NT2/D1 (cell line): ENCODE results near the gene CHRNB4.

ENCODE experiments used
- DNase-seq: peaks from one replicate; pipeline ENCODE4 v3.0.0-alpha.2; 2011; ENCODE audit warnings: low read depth, low spot score
- H3K27me3 ChIP-seq: 2 replicates; pipeline ENCODE4 v1.6.0; 2011; ENCODE audit warnings: mild to moderate bottlenecking; ENCODE audit not compliant: insufficient read length, insufficient read depth
- H3K36me3 ChIP-seq: 2 replicates; pipeline ENCODE4 v1.6.1; 2011; ENCODE audit warnings: mild to moderate bottlenecking, low read length, mixed read lengths; ENCODE audit not compliant: insufficient read depth, insufficient read length
- H3K4me1 ChIP-seq: 2 replicates; pipeline ENCODE4 v1.5.1; 2011; ENCODE audit not compliant: insufficient read depth, insufficient read length
- H3K4me3 ChIP-seq: 2 replicates; pipeline ENCODE4 v1.5.1; 2011; ENCODE audit warnings: low read depth; ENCODE audit not compliant: insufficient read length
- H3K9ac ChIP-seq: 2 replicates; pipeline ENCODE4 v1.6.0; 2011; ENCODE audit warnings: low read depth; ENCODE audit not compliant: insufficient read length
- H3K9me3 ChIP-seq: 2 replicates; pipeline ENCODE4 v1.5.1; 2011; ENCODE audit warnings: mild to moderate bottlenecking, low read length; ENCODE audit not compliant: insufficient read depth
- SUZ12 ChIP-seq: IDR thresholded peaks from 2 replicates; pipeline ENCODE4 v1.6.1; 2011; ENCODE audit not compliant: insufficient read length, insufficient read depth; ENCODE audit errors: extremely low read depth
- YY1 ChIP-seq: IDR thresholded peaks from 2 replicates; pipeline ENCODE4 v1.6.1; 2011; ENCODE audit not compliant: insufficient read length, insufficient read depth
- ZNF274 ChIP-seq: IDR thresholded peaks from 2 replicates; pipeline ENCODE4 v1.6.1; 2011; ENCODE audit warnings: mild to moderate bottlenecking, low read depth, low read length

The CHRNB4 gene

GRCh38 chr15:78663703-78664102 lies 22.7 kb upstream of the CHRNB4 start:
- Histone ChIP-seq H3K9ac (no peak overlapping the region), H3K27me3 (peaks cover 5% of the 10 kb centered on the region), H3K4me3 (no peak overlapping the region), H3K9me3 (no peaks in the 10 kb centered on the region), H3K36me3 (no peaks in the 10 kb centered on the region), H3K4me1 (no peaks in the 10 kb centered on the region)
- no peak for DNase-seq
- no peak for TF ChIP-seq YY1
- TF ChIP-seq SUZ12: no peak
- no peak for TF ChIP-seq ZNF274

DNA sequence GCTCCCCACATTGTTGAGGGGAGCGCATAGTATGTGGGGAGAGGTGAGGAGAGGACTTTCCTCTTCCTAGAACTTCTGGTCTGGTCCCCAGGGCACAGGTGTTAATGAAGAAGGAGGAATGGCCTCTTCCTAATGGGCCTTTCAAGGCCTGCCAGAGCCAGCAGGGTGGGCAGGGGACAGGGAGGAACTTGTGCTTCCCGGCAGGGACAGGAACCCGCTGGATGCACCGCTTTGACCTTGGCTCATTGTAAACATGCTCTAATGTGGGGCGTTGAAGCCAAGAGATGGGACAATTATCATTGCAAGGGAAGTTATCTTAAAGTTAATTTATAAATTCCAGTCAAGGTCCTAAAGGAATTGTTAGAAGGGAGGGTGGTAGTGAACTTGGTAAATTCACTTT lies 21.0 kb upstream of the CHRNB4 start:
- Histone ChIP-seq H3K9ac (no peak overlapping the region), H3K27me3 (no peaks in the 10 kb centered on the region), H3K36me3 (no peaks in the 10 kb centered on the region), H3K9me3 (no peaks in the 10 kb centered on the region), H3K4me3 (no peak overlapping the region), H3K4me1 (no peaks in the 10 kb centered on the region)
- DNase-seq: no peak
- TF ChIP-seq ZNF274 (no peak), YY1 (no peak)

DNA sequence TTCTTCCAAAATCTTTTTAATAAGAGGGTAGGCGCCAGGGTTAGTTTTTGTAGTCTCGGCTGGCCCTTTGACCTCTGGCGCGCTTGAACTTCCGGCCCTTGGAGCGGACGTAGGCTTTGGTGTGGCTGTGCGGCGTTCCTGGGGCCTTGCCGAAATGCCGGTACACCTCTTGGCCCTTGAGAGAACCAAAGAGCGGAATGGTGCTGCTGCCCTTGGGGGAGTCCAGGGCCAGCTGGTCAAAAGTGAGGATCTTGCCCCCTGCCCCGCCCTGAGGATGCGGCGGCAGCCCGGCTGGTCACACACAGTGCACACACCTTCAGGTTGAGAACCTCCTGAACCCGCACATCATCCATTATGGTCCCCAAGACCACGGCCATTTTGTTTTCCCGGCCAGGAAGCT lies 20.0 kb upstream of the CHRNB4 start:
- no peaks in the 10 kb centered on the region for H3K36me3 ChIP-seq
- no peaks in the 10 kb centered on the region for H3K4me1 ChIP-seq
- TF ChIP-seq SUZ12: no peak
- TF ChIP-seq ZNF274: no peak
- no peak for TF ChIP-seq YY1
- no peak overlapping the region for H3K9ac ChIP-seq
- no peaks in the 10 kb centered on the region for H3K9me3 ChIP-seq
- no peak for DNase-seq
- no peaks in the 10 kb centered on the region for H3K27me3 ChIP-seq
- no peak overlapping the region for H3K4me3 ChIP-seq

- no peaks in the 10 kb centered on the region for H3K27me3 ChIP-seq
- H3K9ac ChIP-seq: no peak overlapping the region
- no peaks in the 10 kb centered on the region for H3K9me3 ChIP-seq
- no peaks in the 10 kb centered on the region for H3K36me3 ChIP-seq
- no peak overlapping the region for H3K4me3 ChIP-seq
- no peaks in the 10 kb centered on the region for H3K4me1 ChIP-seq
- TF ChIP-seq SUZ12 (no peak), YY1 (no peak), ZNF274 (no peak)
- DNase-seq: no peak
These were observed 19.6 kb upstream of the CHRNB4 start for GRCh38 chr15:78660584-78660983.

GRCh38 chr15:78658823-78659222 lies 17.8 kb upstream of the CHRNB4 start:
- Histone ChIP-seq H3K27me3 (no peaks in the 10 kb centered on the region), H3K4me1 (no peaks in the 10 kb centered on the region), H3K9me3 (no peaks in the 10 kb centered on the region), H3K9ac (no peak overlapping the region), H3K36me3 (no peaks in the 10 kb centered on the region), H3K4me3 (no peak overlapping the region)
- DNase-seq: no peak
- TF ChIP-seq SUZ12: no peak
- no peak for TF ChIP-seq ZNF274
- TF ChIP-seq YY1: no peak

DNA sequence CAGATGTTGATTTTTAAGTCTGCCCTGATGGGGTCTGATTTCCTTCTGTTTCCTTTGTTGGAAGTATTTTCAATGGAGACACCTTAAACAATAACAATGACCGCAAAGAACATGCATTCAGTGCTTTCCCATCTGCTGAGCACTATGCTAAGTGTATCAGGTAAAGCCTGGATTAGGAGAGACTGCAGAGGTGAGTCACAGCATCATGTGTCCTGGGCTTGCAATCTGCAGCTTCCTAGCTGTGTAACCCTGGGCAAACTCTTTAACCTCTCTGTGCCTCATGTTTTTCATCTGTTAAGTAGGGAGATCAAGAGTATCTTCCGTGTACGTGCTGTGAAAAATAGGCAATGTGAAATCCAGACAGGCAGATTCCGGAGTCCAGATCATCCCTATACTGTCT lies 13.3 kb upstream of the CHRNB4 start:
- Histone ChIP-seq H3K36me3 (no peaks in the 10 kb centered on the region), H3K27me3 (peaks cover 3% of the 10 kb centered on the region), H3K4me1 (no peaks in the 10 kb centered on the region), H3K9me3 (no peaks in the 10 kb centered on the region), H3K9ac (no peak overlapping the region), H3K4me3 (no peak overlapping the region)
- TF ChIP-seq SUZ12: no peak
- TF ChIP-seq ZNF274: no peak
- no peak for TF ChIP-seq YY1
- DNase-seq: no peak

- Histone ChIP-seq H3K9me3 (no peaks in the 10 kb centered on the region), H3K36me3 (no peaks in the 10 kb centered on the region), H3K9ac (no peak overlapping the region), H3K4me3 (no peak overlapping the region), H3K27me3 (peaks cover 3% of the 10 kb centered on the region), H3K4me1 (no peaks in the 10 kb centered on the region)
- DNase-seq: no peak
- TF ChIP-seq ZNF274 (no peak), SUZ12 (no peak), YY1 (no peak)
These were observed 11.1 kb upstream of the CHRNB4 start for GRCh38 chr15:78651930-78652615.

DNA sequence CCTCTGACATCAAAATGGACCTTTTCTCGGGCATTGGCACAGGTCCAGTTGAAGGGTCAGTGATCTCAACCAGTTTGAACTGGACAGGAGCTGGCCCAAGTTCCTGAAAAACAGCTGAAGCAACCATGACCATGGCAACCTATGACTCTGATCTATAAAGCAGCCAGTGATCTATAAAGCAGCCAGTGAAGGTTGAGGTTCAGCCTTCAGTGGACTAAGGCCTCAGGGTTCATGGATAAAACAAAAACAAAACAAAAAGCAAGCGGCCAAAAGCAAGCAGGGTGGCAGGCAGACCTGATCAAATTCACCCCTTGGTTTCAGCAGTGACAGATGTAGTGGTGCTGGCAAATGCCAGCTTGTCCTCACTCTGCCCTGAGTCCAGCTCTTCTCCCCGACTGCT lies 10.0 kb upstream of the CHRNB4 start:
- Histone ChIP-seq H3K9ac (no peak overlapping the region), H3K4me1 (no peaks in the 10 kb centered on the region), H3K4me3 (no peak overlapping the region), H3K9me3 (no peaks in the 10 kb centered on the region), H3K36me3 (no peaks in the 10 kb centered on the region), H3K27me3 (peaks cover 3% of the 10 kb centered on the region)
- no peak for DNase-seq
- TF ChIP-seq YY1: no peak
- TF ChIP-seq ZNF274: no peak
- no peak for TF ChIP-seq SUZ12
